NCI-H748 (cell line): ENCODE measurements around the gene WNK4.

Experiments used
- DNase-seq: peaks from one replicate; lab custom pipeline; 2025; ENCODE audit not compliant: unreplicated experiment; lab: John Stamatoyannopoulos, UW

Gene WNK4

DNA sequence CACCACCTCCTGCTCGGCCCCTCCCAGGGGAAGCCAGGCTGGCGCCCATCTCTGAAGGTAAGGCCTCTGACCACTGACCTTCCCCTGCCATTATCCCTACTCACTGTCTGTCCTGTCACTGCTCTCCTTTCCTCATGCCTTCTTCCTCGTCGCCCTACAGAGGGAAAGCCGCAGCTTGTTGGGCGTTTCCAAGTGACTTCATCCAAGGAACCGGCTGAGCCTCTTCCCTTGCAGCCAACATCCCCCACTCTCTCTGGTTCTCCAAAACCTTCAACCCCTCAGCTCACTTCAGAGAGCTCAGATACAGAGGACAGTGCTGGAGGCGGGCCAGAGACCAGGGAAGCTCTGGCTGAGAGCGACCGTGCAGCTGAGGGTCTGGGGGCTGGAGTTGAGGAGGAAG, 15.1 kb downstream of the WNK4 start:
- no peak for DNase-seq

- no peak for DNase-seq
Observed at GRCh38 chr17:42796066-42796758, 15.8 kb downstream of the WNK4 start.

DNA sequence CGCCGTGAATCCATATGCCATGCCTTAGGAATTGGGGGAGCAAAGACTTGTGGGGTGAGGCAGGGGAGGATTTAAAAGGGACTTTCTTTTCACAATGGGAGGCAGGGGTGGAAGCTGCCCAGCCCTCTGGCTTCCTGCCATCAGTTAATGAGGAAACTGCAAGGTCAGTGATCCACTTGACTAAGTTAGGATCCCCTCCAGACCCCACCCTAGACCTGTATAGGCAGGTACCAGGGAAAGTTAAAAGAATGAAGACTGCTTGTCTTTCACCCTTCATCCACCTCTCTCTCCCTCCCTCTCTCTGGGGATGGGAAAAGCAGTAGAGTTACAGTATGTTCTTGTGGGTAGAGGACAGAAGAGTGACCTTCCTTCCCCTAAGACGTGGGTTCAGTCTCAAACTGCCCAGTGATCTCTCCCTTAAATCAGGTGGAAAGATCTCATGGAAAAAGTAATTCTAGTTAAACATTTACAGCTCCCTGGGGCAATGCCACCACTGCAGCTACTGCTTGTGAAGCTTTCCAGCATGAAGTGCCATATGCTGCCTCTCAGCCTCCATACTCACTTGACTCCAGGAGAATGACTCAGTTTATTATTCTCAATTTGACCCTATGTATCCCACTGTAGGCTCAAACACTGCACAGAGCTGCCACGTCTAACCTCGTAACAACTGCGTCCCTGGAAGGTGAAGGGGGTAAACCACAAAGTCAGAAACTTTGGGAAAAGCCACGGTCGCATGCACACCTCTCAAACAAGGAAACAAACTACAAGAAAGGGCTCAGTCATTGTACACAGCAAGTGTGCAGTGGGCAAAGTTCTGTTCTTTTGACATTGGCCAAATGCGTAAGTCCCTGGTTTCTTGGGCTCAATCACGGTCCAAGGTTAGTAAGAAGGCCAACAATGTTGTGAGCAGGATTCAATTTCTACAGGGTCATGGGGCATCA, 16.9 kb downstream of the WNK4 start:
- DNase-seq, result no peak

DNA sequence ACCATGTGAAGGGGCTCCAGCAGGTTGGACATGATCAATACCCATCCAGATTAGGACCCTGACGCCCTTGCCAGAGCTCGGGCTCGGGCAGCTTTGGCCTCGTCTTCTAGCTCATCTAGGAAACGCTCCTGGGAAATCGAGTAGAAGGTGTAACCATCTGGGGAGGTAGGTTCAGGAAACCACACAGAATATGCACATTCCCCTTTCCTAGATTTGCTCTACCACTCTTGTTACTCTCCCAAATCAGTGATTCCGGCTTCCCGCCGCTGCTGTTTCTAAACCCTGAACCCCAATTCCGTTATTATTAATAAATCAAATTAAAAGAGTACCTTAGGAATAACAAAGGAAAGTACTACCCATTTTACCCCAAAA, 17.6 kb downstream of the WNK4 start:
- DNase-seq, result no peak

DNA sequence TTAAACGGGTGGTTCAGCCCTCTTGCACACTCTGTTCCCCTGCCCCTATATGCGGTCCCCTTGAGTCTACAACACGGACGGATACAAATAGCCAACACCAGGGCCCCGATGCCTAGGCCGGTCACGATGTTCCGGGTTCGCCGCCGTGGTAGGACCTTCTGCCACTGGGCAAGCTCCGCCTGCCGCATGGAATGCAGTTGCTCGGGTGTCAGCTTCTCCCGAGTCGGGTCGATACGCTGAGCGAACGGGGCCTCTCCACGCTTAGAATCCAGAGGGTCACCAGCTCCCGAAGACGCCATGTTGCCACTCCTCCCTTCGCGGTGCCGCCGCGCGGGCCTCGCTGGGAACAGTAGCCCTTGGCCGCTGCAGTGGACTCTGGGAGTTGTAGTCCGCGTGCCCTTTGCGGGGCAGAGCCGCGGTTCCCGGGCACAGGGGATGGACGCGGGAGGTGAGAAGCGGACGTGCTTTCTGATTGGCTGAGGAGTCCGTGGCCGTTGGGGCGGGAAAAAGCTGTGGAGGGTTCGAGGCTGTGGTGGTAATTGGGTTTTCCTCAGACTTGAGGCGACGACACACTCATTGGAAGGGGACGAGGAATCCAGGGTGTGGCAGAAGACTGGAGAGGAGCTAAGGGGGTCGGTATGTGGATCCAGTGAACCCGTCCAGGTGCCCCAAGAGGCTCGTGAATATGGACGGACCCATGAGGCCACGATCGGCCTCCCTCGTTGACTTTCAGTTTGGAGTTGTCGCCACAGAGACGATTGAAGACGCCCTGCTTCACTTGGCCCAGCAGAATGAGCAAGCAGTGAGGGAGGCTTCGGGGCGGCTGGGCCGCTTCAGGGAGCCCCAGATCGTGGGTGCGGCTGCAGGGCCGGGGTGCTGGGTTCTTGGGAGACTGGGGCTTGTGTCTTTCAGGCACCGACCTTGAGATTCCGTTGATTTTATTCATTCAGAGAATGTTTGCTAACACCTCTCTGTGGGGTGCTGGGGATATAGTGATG, 18.3 kb downstream of the WNK4 start, which contains the start of the genes CNTD1 and COA3:
TSS of gene CNTD1 (plus strand) at position 479 of the 998 bp plus-strand sequence. CDS start at position 686, 207 bp downstream.
TSS of gene COA3 (minus strand) at position 322 of the 998 bp plus-strand sequence. CDS start at position 299, 23 bp downstream.
- DNase-seq, result peak; percentile 91

- DNase-seq, result no peak
Observed at GRCh38 chr17:42803074-42803883, 22.9 kb downstream of the WNK4 start.

- DNase-seq, result peak; percentile 59
Observed at GRCh38 chr17:42804918-42805367, 24.5 kb downstream of the WNK4 start.

- no peak for DNase-seq
Observed at GRCh38 chr17:42806249-42806648, 25.8 kb downstream of the WNK4 start.

DNA sequence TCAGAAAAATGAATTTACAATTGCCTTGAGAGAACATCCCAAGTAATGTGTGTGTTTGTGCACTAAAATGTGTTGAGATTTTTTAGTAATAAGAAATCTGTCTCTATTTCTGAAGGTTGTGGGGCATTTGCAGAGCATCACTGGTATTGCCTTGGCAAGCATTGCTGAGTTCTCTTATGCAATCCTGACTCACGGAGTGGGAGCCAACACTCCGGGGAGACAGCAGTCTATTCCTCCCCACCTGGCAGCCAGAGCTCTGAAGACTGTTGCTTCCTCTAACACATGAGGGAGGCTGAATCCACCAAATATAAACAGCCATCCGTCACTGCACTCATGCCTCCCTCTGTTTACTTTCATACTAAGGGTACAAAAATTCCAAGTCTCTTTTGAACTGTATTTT, 28.8 kb downstream of the WNK4 start:
- DNase-seq, result no peak

DNA sequence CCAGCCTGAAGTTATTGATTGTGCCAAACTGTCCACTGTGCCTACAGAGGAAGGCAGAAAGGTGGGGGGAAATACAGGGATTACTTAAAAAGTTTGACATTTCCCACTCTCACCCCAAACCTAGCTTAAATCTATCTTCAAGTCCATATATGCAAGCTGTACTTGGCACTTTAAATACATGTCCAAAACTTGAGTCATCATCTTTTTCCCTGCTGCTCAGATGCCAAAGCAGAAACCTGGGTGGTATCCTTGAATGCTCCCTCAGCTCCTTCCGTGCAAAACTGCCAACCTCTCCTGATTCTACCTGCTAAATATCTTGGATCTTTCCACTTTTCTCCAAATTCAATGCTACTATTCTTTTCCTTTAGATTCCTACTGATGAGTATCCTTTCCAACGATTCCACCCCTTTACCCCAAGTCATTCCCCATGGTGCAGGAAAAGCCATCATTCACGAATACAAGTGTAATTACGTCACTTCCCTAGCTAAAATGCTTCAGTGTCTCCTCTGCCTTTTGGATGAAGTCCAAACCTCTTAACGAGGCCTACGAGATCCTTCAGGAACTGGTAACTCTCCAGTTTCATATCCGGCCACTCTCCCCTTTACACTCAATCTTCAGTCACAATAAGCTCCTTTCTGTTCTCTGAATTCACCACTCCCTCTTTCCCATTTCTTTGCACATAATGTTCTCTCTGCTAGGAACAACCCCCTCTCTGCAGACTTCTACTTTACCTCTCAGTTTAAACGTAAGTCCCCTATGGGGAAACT, 34.4 kb downstream of the WNK4 start:
- DNase-seq, result no peak

GRCh38 chr17:42817866-42818265, 37.5 kb downstream of the WNK4 start:
- no peak for DNase-seq

- DNase-seq, result no peak
Observed at GRCh38 chr17:42818379-42818778, 38.0 kb downstream of the WNK4 start.

- peak; percentile 79 for DNase-seq
Observed at GRCh38 chr17:42819939-42820535, 39.6 kb downstream of the WNK4 start.

DNA sequence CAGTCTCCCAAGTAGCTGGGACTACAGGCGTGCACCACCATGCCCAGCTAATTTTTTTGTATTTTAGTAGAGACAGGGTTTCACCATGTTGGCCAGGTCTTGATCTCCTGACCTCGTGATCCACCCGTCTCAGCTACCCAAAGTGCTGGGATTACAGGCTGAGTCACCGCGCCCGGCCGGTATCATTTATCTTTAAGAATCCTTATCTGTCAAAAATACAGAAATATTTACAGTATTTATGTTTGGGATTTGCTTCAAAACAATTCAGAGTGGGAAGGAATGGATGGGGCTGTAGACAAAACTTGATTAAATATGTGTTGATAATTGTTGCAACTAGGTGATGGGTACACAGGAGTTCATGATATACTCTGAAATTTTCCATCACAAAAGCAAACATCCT, 40.8 kb downstream of the WNK4 start:
- no peak for DNase-seq

DNA sequence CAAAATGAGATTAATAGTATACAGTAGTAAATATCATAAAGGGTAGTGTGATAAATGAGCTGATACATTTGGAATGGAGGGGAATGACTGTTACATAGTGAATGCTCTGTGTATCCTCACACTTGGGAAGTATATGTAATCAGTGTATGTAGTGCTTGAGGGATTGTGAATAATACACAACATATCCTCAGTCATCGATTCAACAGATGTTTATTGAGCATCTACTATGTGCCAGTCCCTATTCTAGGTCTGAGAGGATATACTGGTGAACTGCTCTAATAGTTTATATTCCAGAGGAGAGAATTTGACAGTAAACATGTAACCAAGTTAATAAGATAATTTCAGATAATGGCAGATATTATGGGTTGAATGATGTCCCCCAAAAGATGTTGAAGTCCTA, 47.1 kb downstream of the WNK4 start:
- no peak for DNase-seq

GRCh38 chr17:42830971-42831370, 50.6 kb downstream of the WNK4 start:
- no peak for DNase-seq

GRCh38 chr17:42832213-42832933, 52.0 kb downstream of the WNK4 start:
- DNase-seq, result peak; percentile 57
